Ecto neural progenitor cell (in vitro differentiated cells): ENCODE data around the gene TRIM41.
"Not testable (repeated sequence)": the region's sequence is repeated elsewhere in the genome, so short reads cannot be mapped to it uniquely, and the experiment has no call there.

Experiments
- DNase-seq: peaks from one replicate; pipeline ENCODE4 v3.0.0-alpha.2; 2018; ENCODE audit warnings: low spot score

The TRIM41 gene

GRCh38 chr5:181283841-181284755 is 61.0 kb downstream of the TRIM41 start:
- not testable (repeated sequence) for DNase-seq
